HG03196 (cell line): ENCODE measurements around the gene SETD2.
"Not testable (repeated sequence)": the region's sequence is repeated elsewhere in the genome, so short reads cannot be mapped to it uniquely, and the experiment has no call there.

Experiments
- ATAC-seq: cut with Tn5 transposase; IDR thresholded peaks from one replicate; pipeline ENCODE4 v1.9.1; 2021; ENCODE audit not compliant: unreplicated experiment

SETD2 gene

GRCh38 chr3:47164007-47164881 lies at the start of gene SETD2:
Gene SETD2 (minus strand): TSS chr3:47164113. CDS start chr3:47163924, 189 bp downstream.
- peak; percentile 63 for ATAC-seq

GRCh38 chr3:47210863-47211405 lies 47.0 kb upstream of the SETD2 start:
- ATAC-seq: no peak

GRCh38 chr3:47206022-47206421 lies 42.1 kb upstream of the SETD2 start:
- not testable (repeated sequence) for ATAC-seq

- ATAC-seq: no peak
These were observed 41.0 kb upstream of the SETD2 start for GRCh38 chr3:47204875-47205274.

GRCh38 chr3:47202542-47202941 lies 38.6 kb upstream of the SETD2 start:
- ATAC-seq: no peak

- ATAC-seq: no peak
These were observed 33.4 kb upstream of the SETD2 start for GRCh38 chr3:47197287-47197686.

- no peak for ATAC-seq
These were observed 31.1 kb upstream of the SETD2 start for GRCh38 chr3:47194994-47195393.

GRCh38 chr3:47193871-47194859 lies 30.3 kb upstream of the SETD2 start:
- no peak for ATAC-seq

- ATAC-seq: no peak
These were observed 22.4 kb upstream of the SETD2 start for GRCh38 chr3:47186285-47186684.

- not testable (repeated sequence) for ATAC-seq
These were observed 17.8 kb upstream of the SETD2 start for GRCh38 chr3:47181685-47182084.

- ATAC-seq: not testable (repeated sequence)
These were observed 16.1 kb upstream of the SETD2 start for GRCh38 chr3:47180011-47180410.

GRCh38 chr3:47176582-47176981 lies 12.7 kb upstream of the SETD2 start:
- ATAC-seq: no peak

GRCh38 chr3:47163169-47164006 lies 525 bp downstream of the SETD2 start:
- ATAC-seq: peak; percentile 26

GRCh38 chr3:47162697-47163168 lies 1.2 kb downstream of the SETD2 start:
- no peak for ATAC-seq

GRCh38 chr3:47161983-47162696 lies 1.8 kb downstream of the SETD2 start:
- ATAC-seq: no peak

- no peak for ATAC-seq
These were observed 4.1 kb downstream of the SETD2 start for GRCh38 chr3:47159820-47160219.

- ATAC-seq: no peak
These were observed 5.7 kb downstream of the SETD2 start for GRCh38 chr3:47158208-47158607.

GRCh38 chr3:47156396-47156795 lies 7.5 kb downstream of the SETD2 start:
- no peak for ATAC-seq

GRCh38 chr3:47152578-47152977 lies 11.3 kb downstream of the SETD2 start:
- no peak for ATAC-seq

- no peak for ATAC-seq
These were observed 12.1 kb downstream of the SETD2 start for GRCh38 chr3:47151836-47152235.
